ENCODE results near the gene ISM1.

ISM1 gene

GRCh38 chr20:13313201-13313600 is 92.1 kb downstream of the ISM1 start:
- no peak for DNase-seq (ENCODE audit: low read depth)

- no peak for DNase-seq (ENCODE audit: low read depth)
Observed at GRCh38 chr20:13317439-13317838, 96.4 kb downstream of the ISM1 start.

DNA sequence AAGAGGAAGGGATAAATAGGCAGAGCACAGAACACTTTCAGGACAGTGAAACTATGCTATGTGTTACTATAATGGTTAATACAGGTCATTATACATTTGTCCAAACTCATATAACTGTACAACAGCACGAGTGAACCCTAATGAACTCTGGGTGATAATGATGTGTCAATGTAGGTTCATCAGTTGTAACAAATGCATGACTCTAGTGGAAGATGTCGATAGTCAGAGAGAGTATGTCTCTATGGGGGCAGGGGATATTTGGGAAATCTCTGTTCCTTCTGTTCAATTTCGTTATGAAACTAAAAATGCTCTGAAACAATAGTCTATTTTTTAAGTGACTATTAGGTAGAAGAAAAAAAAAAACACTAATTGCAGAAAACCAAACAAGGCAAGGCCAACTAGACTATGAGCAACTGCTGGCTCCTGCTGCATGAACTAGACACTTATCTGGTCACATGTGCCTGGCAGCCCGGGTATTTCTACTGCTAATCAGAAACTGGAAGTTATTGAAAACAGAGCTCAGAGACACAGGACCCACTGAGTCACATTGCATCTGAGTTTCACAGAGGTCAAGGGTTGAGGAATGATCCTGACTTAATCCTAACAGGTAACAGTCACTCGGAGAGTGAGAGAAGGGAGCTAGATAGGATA is 97.9 kb downstream of the ISM1 start:
- no peak for DNase-seq (ENCODE audit: low read depth)

- DNase-seq (ENCODE audit: low read depth), result no peak
Observed at GRCh38 chr20:13320702-13321101, 99.6 kb downstream of the ISM1 start.

DNA sequence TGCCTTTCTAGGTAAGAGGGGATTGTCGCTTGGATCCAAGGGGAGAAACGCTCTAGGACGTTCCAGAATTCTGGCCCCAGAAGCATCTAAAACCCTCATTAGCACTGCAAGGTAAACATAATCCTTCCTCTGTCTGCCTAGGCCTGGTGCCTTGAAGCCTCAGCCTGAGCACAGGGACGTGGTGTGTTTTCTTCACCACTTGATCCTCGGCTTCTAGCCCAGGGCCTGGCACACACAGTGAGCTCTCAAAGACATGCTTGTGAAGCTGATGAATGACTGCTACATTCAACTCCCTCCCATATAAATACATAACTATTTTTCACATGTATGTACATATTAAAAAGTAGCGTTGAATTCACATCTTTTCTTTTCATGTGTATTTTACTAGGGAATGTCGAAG is 100.3 kb downstream of the ISM1 start:
- DNase-seq (ENCODE audit: low read depth), result no peak

- no peak for DNase-seq (ENCODE audit: low read depth)
Observed at GRCh38 chr20:13322198-13322597, 101.1 kb downstream of the ISM1 start.

DNA sequence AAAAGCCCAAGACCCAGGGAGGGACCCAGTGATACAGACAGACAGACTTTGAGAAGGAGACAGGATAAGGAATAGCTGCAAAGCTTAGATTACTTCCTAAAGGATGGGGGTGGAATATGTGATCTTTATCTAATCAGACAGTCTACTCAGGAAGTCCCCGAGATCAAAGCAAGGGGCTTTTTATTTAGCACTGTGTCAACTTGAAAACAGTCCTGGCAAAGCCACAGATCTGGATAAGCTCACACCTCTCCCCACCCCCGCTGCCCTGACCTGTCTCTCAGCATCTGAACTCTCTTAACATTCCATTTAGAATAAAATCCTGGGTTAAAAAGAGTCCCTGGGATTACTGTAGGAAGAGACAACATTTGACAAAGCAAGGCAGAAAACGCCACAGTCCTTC is 101.5 kb downstream of the ISM1 start:
- no peak for DNase-seq (ENCODE audit: low read depth)

DNA sequence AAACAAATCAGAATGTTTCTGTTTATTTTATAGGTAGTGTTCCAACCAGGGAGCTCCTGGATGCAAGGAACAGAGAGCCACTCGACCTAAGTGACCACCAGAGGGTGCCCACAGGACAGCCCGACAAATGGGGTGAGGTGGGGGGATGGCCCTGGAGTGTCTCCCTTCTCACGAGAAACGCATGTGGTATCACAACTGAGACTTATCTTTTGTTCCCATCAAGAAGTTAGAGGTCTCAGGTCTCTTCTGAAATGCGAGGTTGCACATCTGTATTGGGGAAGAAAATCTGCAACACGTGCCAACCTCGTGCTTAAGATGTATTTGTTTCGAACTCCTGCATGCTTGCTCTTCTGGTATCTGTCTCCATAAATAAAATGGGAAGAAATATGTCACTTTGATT is 104.0 kb downstream of the ISM1 start:
- DNase-seq (ENCODE audit: low read depth), result no peak

DNA sequence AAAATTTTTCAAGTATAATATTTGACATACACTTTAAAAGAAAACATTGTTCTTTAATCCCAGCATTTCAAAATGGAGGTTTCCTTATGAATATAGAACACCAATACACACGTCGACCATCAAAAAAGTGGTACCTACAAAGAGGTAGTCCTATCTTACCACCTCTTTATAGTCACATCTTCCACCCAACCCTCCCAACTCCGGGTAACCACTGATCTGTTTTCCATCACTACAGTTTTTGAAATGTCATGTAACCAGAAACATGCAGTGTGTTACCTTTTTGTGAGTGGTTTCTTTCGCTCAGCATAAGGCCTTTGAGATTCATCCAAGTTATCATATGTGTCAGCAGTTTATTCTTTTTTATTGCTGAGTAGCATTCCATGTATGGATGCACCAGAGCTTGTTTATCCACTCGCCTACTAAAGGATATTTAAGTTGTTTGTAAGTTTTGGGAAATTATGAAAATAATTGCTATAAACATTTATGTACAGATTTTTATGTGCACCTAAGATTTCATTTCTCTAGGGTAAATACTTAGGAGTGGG is 104.8 kb downstream of the ISM1 start:
- DNase-seq (ENCODE audit: low read depth), result no peak

GRCh38 chr20:13331536-13331935 is 110.5 kb downstream of the ISM1 start:
- DNase-seq (ENCODE audit: low read depth), result no peak

- DNase-seq (ENCODE audit: low read depth), result no peak
Observed at GRCh38 chr20:13333036-13333435, 112.0 kb downstream of the ISM1 start.

DNA sequence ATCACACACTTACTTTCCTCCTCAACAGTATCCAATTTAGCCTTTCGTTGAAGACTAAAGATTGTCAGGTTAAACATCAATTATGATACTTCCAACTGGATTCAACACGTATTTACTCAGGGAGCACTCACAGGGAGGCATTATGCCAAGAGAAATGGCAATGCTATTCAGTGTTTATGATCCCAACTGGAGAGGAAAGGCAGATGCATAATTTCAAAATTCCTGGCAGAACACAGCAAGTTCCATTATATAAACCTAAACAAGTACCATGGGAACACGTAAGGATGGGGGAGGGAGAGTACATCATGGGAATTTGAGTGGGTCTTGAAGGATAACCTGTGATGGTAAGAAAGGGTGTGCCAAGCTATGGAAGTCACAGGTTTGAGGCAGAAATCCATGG is 112.7 kb downstream of the ISM1 start:
- DNase-seq (ENCODE audit: low read depth), result no peak

- no peak for DNase-seq (ENCODE audit: low read depth)
Observed at GRCh38 chr20:13336308-13337089, 115.4 kb downstream of the ISM1 start.

DNA sequence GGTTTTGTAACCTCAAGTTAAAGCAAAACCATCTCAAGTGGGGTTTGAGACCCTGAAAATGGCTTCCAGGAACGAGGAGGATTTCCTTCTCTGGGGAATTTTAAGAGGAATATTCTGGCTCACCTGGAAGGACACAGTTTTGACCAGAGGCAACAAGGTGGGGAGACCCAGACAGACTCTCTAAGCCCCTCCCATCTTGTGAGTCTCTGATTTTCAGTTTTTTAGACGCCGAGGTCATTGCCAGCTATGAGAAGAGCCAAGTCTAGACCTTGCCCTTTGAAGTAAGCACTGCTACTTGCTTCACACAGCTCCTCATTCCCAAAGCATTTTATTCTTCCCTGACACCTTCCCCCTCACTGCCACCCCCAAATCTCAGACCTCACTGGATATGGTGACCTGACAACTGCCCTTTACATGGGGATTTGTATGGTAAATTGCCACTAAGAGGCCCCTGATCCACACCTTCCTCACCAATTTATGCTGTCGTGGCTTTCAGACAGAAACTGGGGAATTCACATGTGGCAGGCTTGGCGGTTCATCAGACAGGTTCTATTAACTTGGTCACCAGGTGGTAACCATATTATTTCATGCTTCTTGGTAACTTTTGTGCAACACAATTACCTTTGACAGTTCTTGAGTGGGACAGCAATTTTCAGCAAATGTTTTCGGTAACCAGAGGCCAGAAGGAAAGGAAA is 116.2 kb downstream of the ISM1 start:
- DNase-seq (ENCODE audit: low read depth), result no peak

DNA sequence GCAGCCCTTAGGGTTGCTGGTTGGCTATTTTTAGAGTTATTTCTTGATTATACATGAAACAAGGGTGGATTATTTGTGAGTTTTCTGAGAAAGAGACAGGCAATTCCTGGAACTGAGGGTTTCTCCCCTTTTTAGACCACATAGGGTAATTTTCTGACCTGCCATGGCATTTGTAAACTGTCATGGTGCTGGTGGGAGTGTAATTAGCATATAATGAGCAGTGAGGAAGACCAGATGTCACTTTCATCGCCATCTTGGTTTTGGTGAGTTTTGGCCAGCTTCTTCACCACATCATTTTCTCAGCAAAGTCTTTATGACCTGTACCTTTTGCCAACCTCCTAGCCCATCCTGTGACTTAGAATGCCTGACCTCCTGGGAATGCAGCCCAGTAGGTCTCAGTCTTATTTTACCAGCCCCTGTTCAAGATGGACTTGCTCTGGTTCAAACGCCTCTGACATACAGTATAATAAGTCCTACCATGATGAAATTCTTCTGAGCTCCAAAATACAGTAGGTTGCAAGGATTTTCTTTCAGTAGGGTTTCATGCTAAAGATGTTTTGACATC is 117.1 kb downstream of the ISM1 start:
- DNase-seq (ENCODE audit: low read depth), result no peak

GRCh38 chr20:13338999-13339411 is 117.9 kb downstream of the ISM1 start:
- DNase-seq (ENCODE audit: low read depth), result no peak

DNA sequence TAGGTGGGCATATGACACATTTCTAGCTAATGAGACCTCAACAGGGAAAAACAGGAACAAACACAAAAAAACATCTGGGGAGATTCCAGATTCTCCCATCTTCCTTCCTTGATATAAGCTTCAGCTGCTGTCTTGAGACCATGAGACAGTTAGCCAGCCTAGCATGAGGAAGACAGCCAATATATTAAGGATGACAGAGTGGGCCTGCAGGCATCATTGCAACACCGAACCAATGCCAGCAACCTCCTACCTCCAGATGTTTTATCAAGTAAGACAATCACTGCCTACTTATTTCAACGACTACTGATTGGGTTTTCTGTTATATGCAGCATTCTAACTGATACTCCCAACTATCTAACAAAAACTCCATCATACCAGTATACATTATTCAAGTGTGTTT is 119.0 kb downstream of the ISM1 start:
- no peak for DNase-seq (ENCODE audit: low read depth)

DNA sequence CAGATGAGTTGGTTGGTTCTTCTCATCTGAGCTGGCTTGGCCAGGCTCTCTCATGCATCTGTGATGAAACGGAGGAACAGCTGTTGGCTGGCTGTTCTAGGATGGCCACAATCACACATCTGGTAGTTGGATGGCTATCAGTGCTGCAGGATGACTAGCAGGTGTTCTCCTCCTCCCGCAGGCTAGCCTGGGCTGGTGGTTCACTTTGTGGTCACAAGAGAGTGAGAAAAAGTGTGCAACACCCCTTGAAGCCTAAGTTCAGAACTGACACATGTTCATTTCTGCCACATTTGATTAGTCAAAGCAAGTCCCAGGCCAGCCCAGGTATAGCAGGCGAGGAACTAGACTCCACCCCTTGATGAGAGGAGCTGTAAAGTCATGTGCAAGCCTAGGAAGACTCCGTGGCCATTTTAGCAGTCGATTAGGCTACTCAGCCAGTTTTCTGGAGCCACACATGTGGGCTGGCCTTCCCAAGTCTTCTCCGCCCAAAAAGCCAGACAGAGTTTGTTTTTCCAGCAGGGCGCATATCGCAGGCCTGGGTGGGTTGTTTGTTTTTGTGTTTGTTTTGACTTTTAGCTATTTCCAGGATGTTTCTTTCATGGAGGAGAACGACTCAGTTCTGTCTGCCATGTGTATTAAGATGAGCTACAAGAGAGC is 120.8 kb downstream of the ISM1 start:
- no peak for DNase-seq (ENCODE audit: low read depth)

DNA sequence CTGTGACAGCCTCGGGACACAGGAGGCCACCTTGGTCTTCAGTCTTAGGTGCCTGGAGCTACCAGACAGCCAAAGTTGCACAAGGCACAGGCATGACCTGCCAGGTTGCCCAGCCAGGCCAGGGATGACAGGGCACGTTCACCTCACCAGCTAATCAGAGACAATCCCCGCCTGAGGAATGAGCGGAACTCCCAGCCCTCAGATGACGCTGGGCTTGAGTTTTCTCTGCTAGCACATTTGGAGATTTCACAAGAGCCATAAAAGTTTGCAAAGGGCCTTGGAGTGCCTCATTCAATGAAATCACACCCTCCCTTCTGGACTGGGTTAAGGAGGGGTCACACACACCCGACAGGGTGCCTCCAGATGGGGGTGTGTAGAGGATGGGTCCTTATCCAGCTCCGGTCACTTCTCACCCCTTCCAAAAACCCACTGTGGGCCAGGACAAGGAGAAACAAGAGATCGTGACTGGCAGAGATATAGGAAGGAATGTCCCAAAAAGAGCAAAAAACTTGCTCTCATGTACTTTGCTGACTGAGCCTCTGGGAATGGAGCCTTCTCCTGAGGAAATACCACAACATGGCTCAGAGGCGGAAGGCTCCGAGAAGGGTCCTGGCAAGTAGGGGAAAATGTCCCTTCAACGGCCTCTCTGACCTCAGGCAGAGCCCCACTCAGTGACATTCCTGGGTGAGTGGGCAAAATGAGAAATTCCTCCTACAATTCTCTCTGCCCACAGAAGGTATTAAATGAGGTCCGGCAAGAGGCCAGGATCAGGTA is 121.6 kb downstream of the ISM1 start:
- DNase-seq (ENCODE audit: low read depth), result no peak

- DNase-seq (ENCODE audit: low read depth), result no peak
Observed at GRCh38 chr20:13344671-13345070, 123.6 kb downstream of the ISM1 start.

Measured in activated T-cell treated with anti-CD3 and anti-CD28 coated beads for 1 hour (primary cell).